HG02798 (cell line): ENCODE results near the gene PLEKHA4.
"Not testable (repeated sequence)": the region's sequence is repeated elsewhere in the genome, so short reads cannot be mapped to it uniquely, and the experiment has no call there.

Source experiments
- ATAC-seq: cut with Tn5 transposase; IDR thresholded peaks from one replicate; pipeline ENCODE4 v1.9.1; 2021; ENCODE audit warnings: mild to moderate bottlenecking; ENCODE audit not compliant: unreplicated experiment, poor library complexity

The PLEKHA4 gene

DNA sequence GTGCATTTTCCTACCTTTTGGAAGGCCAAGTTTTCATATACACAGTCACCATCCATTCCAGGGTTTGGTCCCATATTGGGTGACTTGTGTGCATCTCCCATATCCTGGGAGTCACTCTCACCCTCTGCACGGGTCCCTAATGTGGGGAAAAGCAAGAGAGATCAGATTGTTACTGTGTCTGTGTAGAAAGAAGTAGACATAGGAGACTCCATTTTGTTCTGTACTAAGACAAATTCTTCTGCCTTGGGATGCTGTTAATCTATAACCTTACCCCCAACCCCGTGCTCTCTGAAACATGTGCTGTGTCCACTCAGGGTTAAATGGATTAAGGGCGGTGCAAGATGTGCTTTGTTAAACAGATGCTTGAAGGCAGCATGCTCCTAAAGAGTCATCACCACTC is 21.1 kb upstream of the PLEKHA4 start:
- not testable (repeated sequence) for ATAC-seq

DNA sequence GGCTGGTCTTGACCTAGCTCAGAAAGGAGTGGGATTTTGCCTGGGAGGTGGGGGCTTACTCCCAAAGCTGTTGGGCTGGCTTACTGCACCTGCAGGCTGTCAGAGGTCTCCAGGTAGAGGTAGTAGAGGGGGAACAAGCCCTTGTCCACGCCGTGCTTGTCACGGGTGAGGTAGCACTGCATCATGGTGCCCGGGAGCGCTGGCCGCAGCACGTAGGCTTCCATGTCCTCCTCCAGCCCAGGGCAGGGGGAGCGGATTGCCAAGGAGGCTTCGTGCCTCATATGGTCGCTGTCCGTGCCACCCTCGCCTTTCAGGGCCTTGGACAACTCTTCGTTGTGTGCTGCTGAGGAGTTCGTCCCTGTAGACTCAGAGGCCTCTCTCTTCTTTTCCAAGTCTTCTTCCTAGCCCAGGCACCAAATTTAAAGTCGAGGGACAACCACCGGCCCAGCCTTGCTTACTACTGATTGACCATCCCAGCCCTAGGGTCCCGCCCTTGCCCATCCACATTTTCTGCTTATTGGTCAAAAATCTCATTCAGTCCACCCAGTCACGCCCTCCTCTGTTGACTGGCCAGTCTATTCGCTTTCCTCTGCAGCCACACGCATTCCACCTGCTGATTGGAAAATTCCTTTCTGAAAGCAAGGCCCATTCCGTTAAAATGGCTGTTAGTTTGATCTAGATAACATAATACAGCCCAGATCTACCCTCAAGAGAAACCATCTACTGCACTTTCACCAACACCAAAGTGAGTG is 19.6 kb upstream of the PLEKHA4 start:
- ATAC-seq: no peak

DNA sequence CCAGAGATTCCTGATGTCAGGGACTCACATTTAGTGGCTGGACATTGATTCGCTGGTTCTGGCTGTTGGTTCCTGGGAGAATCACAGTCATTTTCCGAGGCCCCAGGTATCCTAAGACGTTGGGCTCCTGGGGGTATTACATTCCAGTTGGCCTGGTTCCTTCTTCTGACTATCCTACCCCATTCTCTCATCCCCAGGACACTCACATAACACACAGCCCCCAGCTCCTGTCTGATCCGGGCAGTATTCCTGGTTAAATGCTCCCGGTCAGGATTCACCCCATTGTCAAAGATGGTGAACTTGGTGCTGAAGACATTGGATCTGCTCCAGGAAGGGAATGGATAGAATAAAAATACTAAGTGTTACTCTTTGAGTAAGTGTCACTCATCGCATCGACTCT is 15.3 kb upstream of the PLEKHA4 start:
- ATAC-seq: no peak

DNA sequence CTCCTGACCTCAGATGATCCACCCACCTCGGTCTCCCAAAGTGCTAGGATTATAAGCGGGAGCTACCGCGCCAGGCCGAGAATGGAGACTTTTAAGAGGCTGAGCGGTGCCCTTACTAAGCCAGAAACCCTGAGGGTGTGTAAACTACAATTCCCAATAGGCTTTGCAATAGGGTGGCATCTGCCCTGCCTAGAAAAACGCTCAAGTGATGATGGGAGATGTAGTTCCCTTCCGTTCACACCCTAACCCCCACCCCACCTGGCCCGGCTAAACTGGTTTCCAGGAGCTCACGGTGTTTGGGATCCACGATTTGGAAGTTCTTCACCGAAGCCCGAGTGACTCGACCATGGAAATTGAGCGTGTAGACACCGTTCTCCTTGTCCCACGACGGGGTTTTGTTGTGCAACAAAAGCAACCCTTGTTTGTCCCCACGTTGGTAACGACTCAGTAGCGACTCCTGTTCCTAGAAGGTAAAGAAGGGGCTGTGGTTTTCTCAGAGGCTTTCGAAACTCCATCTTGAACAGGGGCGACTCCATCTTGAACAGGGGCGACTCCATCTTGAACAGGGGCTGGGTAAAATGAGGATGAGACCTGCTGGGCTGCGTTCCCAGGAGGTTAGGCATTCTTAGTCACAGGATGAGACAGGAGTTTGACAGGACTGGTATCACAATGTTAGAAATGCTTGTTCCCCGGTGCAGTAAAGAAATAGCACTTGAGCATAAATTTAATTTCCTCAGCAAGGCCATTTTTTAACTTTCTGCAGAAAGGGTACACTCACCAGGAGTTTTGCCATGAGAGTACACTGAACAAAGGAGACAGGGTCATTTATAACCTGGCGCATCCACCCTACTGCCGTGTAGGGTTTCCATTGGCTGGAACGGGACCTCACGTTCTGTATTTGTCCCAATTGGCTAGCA is 13.6 kb upstream of the PLEKHA4 start:
- ATAC-seq: no peak

DNA sequence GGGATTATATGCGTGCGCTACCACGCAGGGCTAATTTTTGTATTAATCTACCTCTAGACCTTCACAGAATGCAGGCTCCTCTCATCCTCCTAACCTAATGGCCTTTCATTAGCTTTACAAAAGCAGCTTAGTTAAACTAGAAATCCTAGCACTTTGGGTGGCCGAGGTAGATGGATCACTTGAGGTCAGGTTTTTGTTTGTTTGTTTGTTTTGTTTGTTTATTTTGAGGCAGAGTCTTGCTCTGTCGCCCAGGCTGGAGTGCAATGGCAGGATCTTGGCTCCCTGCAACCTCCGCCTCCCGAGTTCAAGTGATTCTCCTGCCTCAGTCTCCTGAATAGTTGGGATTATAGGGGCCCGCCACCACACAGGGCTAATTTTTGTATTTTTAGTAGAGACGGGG is 11.3 kb upstream of the PLEKHA4 start:
- ATAC-seq: not testable (repeated sequence)

DNA sequence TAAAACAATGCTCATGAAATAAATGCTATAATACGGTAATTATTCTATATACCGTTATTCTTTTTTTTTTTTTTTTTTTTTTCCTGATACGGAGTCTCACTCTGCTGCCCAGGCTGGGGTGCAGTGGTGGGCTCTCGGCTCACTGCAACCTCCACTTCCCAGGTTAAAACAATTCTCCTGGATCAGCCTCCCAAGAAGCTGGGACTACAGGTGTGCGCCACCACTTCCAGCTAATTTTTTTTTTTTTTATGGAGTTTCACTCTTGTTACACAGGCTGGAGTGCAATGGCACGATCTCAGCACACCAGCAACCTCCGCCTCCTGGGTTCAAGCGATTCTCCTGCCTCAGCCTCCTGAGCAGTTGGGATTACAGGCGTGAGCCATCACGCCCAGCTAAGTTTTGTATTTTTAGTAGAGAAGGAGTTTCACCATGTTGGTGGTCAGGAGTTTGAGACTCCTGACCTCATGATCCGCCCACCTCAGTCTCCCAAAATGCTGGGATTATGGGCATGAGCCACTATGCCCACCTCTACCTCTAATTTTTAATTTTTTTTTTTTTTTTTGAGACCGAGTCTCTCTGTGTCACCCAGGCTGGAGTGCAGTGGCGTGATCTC is 10.7 kb upstream of the PLEKHA4 start:
- ATAC-seq: no peak

DNA sequence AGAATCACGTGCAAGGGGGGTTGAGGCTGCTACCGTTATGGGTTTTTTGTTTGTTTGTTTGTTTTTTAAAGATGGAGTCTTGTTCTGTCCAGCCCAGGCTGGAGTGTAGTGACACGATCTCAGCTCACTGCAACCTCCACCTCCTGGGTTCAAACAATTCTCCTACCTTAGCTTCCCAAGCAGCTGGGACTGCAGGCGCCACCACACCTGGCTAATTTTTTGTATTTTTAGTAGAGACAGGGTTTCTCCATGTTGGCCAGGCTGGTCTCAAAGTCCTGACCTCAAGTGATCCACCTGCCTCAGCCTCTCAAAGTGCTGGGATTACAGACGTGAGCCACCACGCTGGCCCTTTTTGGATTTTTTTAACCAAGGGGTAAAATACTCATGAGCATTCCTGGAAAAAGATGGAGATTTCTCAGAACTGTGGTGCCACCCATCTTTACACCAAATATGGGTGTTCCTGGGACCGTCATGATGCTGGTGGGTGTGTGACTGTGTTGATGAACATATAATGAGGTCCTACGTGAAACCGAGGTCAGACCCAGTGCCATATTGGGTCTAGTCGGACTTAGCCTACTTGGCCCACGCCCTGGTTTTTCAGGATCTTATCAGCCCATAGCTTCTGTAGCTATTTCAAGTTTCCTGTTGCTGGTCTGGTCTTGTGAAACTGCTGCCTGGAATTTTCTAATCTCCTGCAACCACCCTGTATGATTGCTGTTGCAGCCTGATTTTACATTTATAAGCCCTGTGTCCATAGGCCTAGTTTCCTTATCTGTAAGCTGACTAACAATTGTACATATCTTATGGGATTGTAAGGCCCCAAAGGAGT is 10.0 kb upstream of the PLEKHA4 start:
- ATAC-seq: no peak

DNA sequence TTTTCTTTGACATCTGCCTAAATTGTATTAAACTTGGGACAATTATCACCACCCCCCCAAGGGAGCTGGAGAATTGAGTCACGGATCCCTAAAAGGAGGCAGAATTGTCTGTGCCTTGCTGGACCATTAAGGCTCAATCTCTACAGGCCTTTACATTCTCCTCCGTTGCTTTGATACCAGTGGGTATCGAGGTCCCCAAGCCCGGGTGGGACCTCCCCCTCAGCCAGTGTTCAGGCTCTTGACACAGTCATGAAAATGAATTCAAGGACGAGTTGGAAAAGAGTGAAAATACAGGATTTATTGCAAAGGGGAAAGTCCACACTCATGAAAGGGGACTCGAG is 9.4 kb upstream of the PLEKHA4 start:
- no peak for ATAC-seq

DNA sequence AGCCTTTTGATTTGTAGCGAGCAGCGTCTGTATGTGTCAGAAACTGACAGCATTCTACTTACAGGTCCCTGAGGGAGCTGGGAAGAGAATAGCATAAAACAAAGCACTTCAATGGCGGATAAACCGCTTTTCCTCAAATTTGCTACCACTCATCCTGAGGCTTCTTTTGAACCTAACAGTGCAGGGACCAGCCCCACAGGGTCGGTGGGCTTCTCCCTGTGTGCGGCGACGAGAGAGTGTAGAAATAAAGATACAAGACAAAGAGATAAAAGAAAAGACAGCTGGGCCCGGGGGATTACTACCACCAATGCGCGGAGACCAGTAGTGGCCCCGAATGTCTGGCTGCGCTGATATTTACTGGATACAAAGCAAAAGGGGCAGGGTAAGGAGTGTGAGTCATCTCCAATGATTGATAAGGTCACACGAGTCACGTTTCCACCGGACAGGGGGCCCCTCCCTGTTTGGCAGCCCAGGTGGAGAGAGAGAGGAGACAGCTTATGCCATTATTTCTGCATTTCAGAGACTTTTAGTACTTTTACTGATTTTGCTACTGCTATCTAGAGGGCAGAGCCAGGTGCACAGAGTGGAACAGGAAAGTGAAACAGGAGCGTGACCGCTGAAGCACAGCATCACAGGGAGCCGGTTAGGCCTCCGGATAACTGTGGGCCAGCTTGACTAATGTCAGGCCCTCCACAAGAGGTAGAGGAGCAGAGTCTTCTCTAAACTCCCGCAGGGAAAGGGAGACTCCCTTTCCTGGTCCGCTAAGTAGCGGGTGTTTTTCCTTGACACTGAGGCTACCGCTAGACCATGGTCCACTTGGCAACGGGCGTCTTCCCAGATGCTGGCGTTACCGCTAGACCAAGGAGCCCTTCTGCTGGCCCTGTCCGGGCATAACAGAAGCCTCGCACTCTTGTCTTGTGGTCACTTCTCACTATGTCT is 7.9 kb upstream of the PLEKHA4 start:
- not testable (repeated sequence) for ATAC-seq

DNA sequence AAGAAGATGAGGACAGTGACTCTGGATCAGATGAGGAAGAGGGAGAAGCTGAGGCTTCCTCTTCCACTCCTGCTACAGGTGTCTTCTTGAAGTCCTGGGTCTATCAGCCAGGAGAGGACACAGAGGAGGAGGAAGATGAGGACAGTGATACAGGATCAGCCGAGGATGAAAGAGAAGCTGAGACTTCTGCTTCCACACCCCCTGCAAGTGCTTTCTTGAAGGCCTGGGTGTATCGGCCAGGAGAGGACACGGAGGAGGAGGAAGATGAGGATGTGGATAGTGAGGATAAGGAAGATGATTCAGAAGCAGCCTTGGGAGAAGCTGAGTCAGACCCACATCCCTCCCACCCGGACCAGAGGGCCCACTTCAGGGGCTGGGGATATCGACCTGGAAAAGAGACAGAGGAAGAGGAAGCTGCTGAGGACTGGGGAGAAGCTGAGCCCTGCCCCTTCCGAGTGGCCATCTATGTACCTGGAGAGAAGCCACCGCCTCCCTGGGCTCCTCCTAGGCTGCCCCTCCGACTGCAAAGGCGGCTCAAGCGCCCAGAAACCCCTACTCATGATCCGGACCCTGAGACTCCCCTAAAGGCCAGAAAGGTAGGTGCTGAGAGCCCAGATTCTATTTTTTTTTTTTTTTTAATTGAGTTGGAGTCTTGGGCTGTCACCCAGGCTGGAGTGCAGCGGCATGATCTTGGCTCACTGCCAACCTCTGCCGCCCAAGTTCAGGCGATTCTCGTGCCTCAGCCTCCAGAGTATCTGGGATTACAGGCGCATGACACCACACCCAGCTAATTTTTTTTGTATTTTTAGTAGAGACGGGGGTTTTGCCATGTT is 6.1 kb upstream of the PLEKHA4 start:
- no peak for ATAC-seq

DNA sequence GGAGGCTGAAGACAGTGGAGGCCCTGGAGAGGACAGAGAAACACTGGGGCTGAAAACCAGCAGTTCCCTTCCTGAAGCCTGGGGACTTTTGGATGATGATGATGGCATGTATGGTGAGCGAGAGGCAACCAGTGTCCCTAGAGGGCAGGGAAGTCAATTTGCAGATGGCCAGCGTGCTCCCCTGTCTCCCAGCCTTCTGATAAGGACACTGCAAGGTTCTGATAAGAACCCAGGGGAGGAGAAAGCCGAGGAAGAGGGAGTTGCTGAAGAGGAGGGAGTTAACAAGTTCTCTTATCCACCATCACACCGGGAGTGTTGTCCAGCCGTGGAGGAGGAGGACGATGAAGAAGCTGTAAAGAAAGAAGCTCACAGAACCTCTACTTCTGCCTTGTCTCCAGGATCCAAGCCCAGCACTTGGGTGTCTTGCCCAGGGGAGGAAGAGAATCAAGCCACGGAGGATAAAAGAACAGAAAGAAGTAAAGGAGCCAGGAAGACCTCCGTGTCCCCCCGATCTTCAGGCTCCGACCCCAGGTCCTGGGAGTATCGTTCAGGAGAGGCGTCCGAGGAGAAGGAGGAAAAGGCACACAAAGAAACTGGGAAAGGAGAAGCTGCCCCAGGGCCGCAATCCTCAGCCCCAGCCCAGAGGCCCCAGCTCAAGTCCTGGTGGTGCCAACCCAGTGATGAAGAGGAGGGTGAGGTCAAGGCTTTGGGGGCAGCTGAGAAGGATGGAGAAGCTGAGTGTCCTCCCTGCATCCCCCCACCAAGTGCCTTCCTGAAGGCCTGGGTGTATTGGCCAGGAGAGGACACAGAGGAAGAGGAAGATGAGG is 5.3 kb upstream of the PLEKHA4 start:
- ATAC-seq: no peak

DNA sequence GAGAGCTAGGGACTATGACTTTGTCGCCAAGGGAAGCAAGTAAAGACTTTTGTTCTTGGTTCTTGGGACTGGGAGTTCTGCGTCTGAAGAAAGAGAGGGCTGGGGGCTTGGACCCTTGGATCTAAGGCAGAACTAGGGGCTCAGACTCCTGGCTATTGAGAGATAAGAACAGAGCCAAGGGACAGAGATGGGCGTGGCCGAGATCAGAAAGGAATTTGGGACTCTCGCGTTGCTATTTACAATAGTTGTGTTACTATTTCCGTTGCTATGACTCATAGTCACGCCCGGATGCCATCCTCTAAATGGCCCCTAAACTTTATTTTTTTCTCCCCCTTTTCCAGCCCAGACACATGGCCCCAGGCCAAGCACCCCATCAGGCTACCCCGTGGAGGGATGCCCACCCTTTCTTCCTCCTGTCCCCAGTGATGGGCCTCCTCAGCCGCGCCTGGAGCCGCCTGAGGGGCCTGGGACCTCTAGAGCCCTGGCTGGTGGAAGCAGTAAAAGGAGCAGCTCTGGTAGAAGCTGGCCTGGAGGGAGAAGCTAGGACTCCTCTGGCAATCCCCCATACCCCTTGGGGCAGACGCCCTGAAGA is 4.6 kb upstream of the PLEKHA4 start:
- ATAC-seq: peak; percentile 22

DNA sequence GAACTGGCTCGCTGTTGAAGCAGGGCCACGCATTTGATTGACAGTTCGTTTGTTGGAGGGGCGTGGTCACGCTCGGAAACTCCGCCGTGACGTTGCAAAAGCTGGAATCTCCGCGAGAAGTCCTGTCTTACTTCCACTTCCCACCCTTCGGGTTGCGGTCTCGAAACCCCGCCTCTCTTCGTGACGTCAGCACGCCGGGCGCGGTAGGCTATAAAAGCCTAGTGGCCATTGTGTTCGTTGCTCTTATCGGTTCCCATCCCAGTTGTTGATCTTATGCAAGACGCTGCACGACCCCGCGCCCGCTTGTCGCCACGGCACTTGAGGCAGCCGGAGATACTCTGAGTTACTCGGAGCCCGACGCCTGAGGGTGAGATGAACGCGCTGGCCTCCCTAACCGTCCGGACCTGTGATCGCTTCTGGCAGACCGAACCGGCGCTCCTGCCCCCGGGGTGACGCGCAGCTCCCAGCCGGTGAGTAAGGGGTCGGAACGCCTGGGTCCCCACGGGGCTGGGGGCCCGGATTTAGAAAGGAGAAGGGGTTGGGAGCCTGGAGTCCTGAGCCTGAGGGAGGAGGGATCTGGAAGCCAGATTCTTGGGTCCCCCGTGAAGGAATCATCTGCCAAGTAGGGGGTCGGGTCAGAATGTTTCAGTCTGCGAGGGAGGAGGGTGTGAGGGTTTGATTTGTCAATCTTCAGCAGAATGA is 3.9 kb upstream of the PLEKHA4 start, which contains the start of gene PPP1R15A:
TSS of gene PPP1R15A (plus strand) at position 240 of the 702 bp plus-strand sequence. CDS start 813 bp downstream, outside the sequence.
- peak; percentile 64 for ATAC-seq

DNA sequence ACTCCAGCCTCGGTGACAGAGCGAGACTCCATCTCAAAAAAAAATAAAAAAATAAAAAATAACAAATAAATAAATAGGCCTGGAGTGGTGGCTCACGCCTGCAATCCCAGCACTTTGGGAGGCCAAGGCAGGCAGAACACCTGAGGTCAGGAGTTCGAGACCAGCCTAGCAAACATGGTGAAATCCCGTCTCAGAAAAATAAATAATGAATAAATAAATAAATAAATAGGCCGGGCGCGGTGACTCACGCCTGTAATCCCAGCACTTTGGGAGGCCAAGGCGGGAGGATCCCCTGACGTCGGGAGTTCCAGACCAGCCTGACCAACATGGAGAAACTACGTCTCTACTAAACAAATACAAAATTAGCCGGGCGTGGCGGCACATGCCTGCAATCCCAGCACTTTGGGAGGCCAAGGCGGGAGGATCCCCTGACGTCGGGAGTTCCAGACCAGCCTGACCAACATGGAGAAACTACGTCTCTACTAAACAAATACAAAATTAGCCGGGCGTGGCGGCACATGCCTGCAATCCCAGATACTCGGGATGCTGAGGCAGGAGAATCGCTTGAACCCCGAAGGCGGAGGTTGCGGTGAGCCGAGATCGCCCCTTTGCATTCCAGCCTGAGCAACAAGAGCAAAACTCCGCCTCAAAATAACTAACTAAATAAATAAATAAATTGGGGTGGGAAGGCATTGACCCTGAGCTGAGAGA is 3.2 kb upstream of the PLEKHA4 start:
- ATAC-seq: not testable (repeated sequence)

DNA sequence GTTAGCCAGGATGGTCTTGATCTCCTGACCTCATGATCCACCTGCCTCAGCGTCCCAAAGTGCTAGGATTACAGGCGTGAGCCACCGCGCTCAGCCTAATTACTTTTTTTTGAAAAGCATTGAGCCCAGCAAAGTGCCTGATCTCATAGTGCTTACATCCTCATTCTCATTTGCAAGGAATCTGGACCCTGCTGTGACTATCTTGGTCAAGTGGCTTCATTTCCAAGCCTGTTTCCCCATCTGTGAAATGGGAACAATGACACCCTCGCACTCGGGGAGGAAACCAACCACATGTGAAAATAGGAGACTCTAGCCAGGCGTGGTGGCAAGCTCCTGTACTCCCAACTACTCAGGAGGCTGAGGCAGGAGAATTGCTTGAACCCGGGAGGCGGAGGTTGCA is 1.6 kb upstream of the PLEKHA4 start:
- ATAC-seq: no peak

DNA sequence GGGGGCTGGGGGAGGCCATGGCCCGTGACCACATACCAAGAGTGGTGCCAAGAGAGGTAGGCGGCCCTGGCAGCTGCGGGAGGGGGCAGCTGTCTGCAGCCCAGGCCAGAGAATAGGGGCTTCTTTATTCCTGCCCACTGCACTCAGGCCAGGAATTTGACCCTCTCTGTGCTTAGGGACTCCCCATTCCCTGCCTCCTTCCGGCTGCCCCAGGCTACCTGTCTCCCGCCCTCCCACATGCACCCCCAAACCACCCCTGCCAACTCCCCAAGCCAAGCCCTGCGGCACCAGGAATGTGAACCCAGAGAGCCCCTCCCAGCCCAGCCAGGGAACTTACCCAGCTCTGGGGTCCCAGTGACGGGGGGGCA is 687 bp downstream of the PLEKHA4 start:
- no peak for ATAC-seq
